Limb (tissue), 2 donors: ENCODE data around the gene AGXT.

Experiments
- DNase-seq, 2 donors: peaks; one replicate each; pipeline ENCODE4 v3.0.0-alpha.2; 2016; ENCODE audit errors: extremely low spot score in 2 of 2

The AGXT gene

GRCh38 chr2:240885566-240885965 lies 16.9 kb downstream of the AGXT start:
- DNase-seq = no peak

GRCh38 chr2:240886023-240886565 lies 17.5 kb downstream of the AGXT start:
- no peak for DNase-seq

GRCh38 chr2:240886678-240887609 lies 18.3 kb downstream of the AGXT start:
- DNase-seq = no peak

GRCh38 chr2:240887631-240888030 lies 19.0 kb downstream of the AGXT start:
- DNase-seq = no peak

- no peak for DNase-seq
These were observed 19.7 kb downstream of the AGXT start for GRCh38 chr2:240888130-240888889.

- DNase-seq = no peak
These were observed 20.4 kb downstream of the AGXT start for GRCh38 chr2:240888890-240889573.

- no peak for DNase-seq
These were observed 21.3 kb downstream of the AGXT start for GRCh38 chr2:240889601-240890560.

GRCh38 chr2:240890691-240891090 lies 22.1 kb downstream of the AGXT start:
- DNase-seq = no peak

GRCh38 chr2:240891492-240892340 lies 23.1 kb downstream of the AGXT start:
- DNase-seq = no peak

GRCh38 chr2:240892356-240892755 lies 23.7 kb downstream of the AGXT start:
- no peak for DNase-seq

GRCh38 chr2:240892925-240893324 lies 24.3 kb downstream of the AGXT start:
- DNase-seq = no peak

- DNase-seq = no peak
These were observed 24.8 kb downstream of the AGXT start for GRCh38 chr2:240893363-240893844.

- no peak for DNase-seq
These were observed 25.4 kb downstream of the AGXT start for GRCh38 chr2:240894006-240894405.

GRCh38 chr2:240894836-240895558 lies 26.4 kb downstream of the AGXT start:
- DNase-seq = no peak

- no peak for DNase-seq
These were observed 27.2 kb downstream of the AGXT start, which contains the start of gene MAB21L4 for GRCh38 chr2:240895656-240896388. TSS of gene MAB21L4 (minus strand) at chr2:240896156. CDS start at chr2:240895997, 159 bp downstream.

- no peak for DNase-seq
These were observed 27.8 kb downstream of the AGXT start for GRCh38 chr2:240896394-240896793.

GRCh38 chr2:240896871-240897692 lies 28.5 kb downstream of the AGXT start:
- DNase-seq = no peak
